Mesenchymal stem cell (in vitro differentiated cells and primary cell): ENCODE results near the gene FBRSL1.

Source experiments
- DNase-seq: peaks from one replicate; pipeline ENCODE4 v3.0.0-alpha.2; 2013
- H2AFZ ChIP-seq: one replicate; pipeline ENCODE4 v1.6.1; 2013; ENCODE audit warnings: low read depth, mild to moderate bottlenecking, control low read depth, inconsistent platforms, low read length, moderate library complexity
- H2AK5ac ChIP-seq: 2 replicates; pipeline ENCODE4 v1.6.1; 2013; ENCODE audit warnings: low read length, moderate library complexity, mild to moderate bottlenecking, inconsistent platforms; ENCODE audit not compliant: severe bottlenecking
- H2BK120ac ChIP-seq: one replicate; pipeline ENCODE4 v1.6.1; 2013; ENCODE audit warnings: low read depth, mild to moderate bottlenecking, inconsistent platforms, low read length, moderate library complexity
- H2BK12ac ChIP-seq, 2 experiments: one replicate each; pipeline ENCODE4 v1.6.1; 2013; ENCODE audit warnings: inconsistent platforms in 2 of 2, low read length in 2 of 2, mild to moderate bottlenecking in 2 of 2, moderate library complexity in 2 of 2, control low read depth in 1 of 2
- H2BK15ac ChIP-seq: one replicate; pipeline ENCODE4 v1.6.1; 2013; ENCODE audit warnings: mild to moderate bottlenecking, low read depth, inconsistent platforms; ENCODE audit not compliant: poor library complexity, severe bottlenecking
- H2BK5ac ChIP-seq: 2 replicates; pipeline ENCODE4 v1.6.1; 2013; ENCODE audit warnings: low read depth, mild to moderate bottlenecking, low read length, control low read depth, inconsistent platforms; ENCODE audit not compliant: poor library complexity, severe bottlenecking
- H3K14ac ChIP-seq, 2 experiments: one replicate each; pipeline ENCODE4 v1.6.1; 2013; ENCODE audit warnings: inconsistent platforms in 2 of 2, low read length in 2 of 2, control low read depth in 1 of 2, mild to moderate bottlenecking in 1 of 2, moderate library complexity in 1 of 2
- H3K18ac ChIP-seq, 2 experiments: one replicate each; pipeline ENCODE4 v1.6.1; 2013; ENCODE audit warnings: inconsistent platforms in 2 of 2, low read length in 2 of 2, control low read depth in 1 of 2, low read depth in 1 of 2, mild to moderate bottlenecking in 1 of 2
- H3K23ac ChIP-seq, 2 experiments: one replicate each; pipeline ENCODE4 v1.6.1; 2013; ENCODE audit warnings: inconsistent platforms in 2 of 2, low read length in 2 of 2, mild to moderate bottlenecking in 2 of 2, moderate library complexity in 2 of 2, control low read depth in 1 of 2
- H3K27ac ChIP-seq: 2 replicates; pipeline ENCODE4 v1.5.1; 2013; ENCODE audit warnings: mild to moderate bottlenecking, moderate library complexity, low read length, control low read depth, inconsistent platforms; ENCODE audit not compliant: poor library complexity, severe bottlenecking
- H3K27me3 ChIP-seq, 2 experiments: 2 replicates each; pipeline versions ENCODE4 v1.6.1 to v1.7.0; 2013; ENCODE audit warnings: low read length in 2 of 2, mild to moderate bottlenecking in 2 of 2, moderate library complexity in 2 of 2, control low read depth in 1 of 2, inconsistent platforms in 1 of 2; ENCODE audit not compliant: control insufficient read depth in 1 of 2, insufficient read depth in 1 of 2
- H3K36me3 ChIP-seq, 2 experiments: 2 replicates each; pipeline versions ENCODE4 v1.6.1 to v1.7.0; 2013; ENCODE audit warnings: low read length in 2 of 2, control low read depth in 1 of 2, inconsistent platforms in 1 of 2, low read depth in 1 of 2, mild to moderate bottlenecking in 1 of 2; ENCODE audit not compliant: insufficient read depth in 2 of 2, control insufficient read depth in 1 of 2
- H3K4ac ChIP-seq, 2 experiments: one replicate each; pipeline ENCODE4 v1.6.1; 2013; ENCODE audit warnings: inconsistent platforms in 2 of 2, low read length in 2 of 2, mild to moderate bottlenecking in 2 of 2, moderate library complexity in 2 of 2, control low read depth in 1 of 2, low read depth in 1 of 2
- H3K4me1 ChIP-seq: 2 replicates; pipeline ENCODE4 v1.6.1; 2013; ENCODE audit warnings: low read depth, low read length, control low read depth; ENCODE audit not compliant: control insufficient read depth, insufficient read depth
- H3K4me2 ChIP-seq: 2 replicates; pipeline ENCODE4 v1.6.1; 2013; ENCODE audit warnings: low read length, mild to moderate bottlenecking, inconsistent platforms; ENCODE audit not compliant: poor library complexity, severe bottlenecking
- H3K4me3 ChIP-seq, 2 experiments: 2 replicates each; pipeline versions ENCODE4 v1.5.1 to v1.7.0; 2013; ENCODE audit warnings: low read length in 2 of 2, mild to moderate bottlenecking in 2 of 2, control low read depth in 1 of 2, low read depth in 1 of 2; ENCODE audit not compliant: insufficient read depth in 1 of 2
- H3K79me1 ChIP-seq: replicated peaks from 2 replicates; pipeline ENCODE4 v1.6.1; 2013; ENCODE audit warnings: mild to moderate bottlenecking, control low read depth, low read length, inconsistent platforms; ENCODE audit not compliant: poor library complexity, severe bottlenecking
- H3K9ac ChIP-seq: 2 replicates; pipeline ENCODE4 v1.7.0; 2013; ENCODE audit warnings: mild to moderate bottlenecking, low read length, moderate library complexity
- H3K9me3 ChIP-seq: 2 replicates; pipeline ENCODE4 v1.7.0; 2013; ENCODE audit warnings: mild to moderate bottlenecking, low read length; ENCODE audit not compliant: control insufficient read depth
- H4K8ac ChIP-seq: one replicate; pipeline ENCODE4 v1.6.1; 2013; ENCODE audit warnings: inconsistent platforms, mild to moderate bottlenecking, low read length, moderate library complexity
- H4K91ac ChIP-seq: one replicate; pipeline ENCODE4 v1.6.1; 2013; ENCODE audit warnings: mild to moderate bottlenecking, low read length, inconsistent platforms
- WGBS: methylation state at CpG from one replicate; pipeline ENCODE4 v1.1.7; 2013; ENCODE audit warnings: mixed read lengths; 5-methylcytosine and 5-hydroxymethylcytosine counted together

FBRSL1 gene

DNA sequence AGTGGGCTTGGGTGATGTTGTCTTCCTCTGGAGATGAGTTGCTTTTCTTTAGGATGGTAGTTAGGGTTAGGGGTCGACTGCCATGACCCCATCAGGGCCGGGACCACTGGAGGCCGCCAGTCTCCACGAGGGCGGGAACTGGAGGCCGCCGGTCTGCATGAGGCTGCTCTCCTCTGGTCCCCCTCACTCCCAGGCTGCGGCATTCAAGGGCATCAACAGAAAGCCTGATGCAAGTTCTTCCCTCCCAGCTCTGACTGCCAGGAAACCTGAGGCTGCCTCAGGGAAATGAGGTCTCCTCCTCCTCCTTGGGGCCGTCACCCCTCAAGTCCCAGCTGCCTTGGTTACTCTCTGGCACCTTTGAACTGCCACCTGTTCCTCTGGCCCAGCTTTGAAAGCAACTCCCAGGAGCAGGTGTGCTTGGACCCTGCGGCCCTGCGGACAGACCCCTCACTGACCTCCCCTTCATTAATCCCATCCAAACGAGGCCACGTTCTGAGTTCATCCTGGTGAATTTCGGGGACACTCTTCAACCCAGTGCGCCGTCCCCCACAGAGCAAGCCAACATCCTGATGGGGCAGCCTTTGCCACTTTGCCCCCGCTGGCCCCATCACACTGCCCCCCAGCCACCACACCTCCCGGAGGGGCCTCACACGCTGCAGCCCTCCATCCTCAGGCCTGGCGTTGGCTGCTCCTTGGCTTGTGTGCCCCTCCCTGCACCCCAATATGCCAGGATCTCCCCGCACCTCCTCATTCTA, 37.2 kb upstream of the FBRSL1 start:
- Histone ChIP-seq H4K8ac (no peak overlapping the region), H3K9me3 (no peaks in the 10 kb centered on the region), H3K27me3 (peaks cover 21 to 74% of the 10 kb centered on the region in 2 experiments), H3K18ac (no peak overlapping the region), H3K79me1 (no peaks in the 10 kb centered on the region), H3K23ac (no peak overlapping the region), H2AK5ac (no peak overlapping the region), H3K14ac (no peak overlapping the region), H3K4ac (no peak overlapping the region), H2BK12ac (no peak overlapping the region), H2AFZ (no peak overlapping the region), H2BK120ac (no peak overlapping the region), H3K9ac (no peak overlapping the region), H3K4me1 (peaks cover 3% of the 10 kb centered on the region), H2BK15ac (no peak overlapping the region), H4K91ac (no peak overlapping the region), H3K4me2 (no peak overlapping the region), H3K36me3 (no peaks in the 10 kb centered on the region), H2BK5ac (no peak overlapping the region), H3K27ac (no peak overlapping the region), H3K4me3 (no peak overlapping the region)
- WGBS, result 82% methylated on average over 21 of the region's 21 CpGs
- DNase-seq, result no peak

DNA sequence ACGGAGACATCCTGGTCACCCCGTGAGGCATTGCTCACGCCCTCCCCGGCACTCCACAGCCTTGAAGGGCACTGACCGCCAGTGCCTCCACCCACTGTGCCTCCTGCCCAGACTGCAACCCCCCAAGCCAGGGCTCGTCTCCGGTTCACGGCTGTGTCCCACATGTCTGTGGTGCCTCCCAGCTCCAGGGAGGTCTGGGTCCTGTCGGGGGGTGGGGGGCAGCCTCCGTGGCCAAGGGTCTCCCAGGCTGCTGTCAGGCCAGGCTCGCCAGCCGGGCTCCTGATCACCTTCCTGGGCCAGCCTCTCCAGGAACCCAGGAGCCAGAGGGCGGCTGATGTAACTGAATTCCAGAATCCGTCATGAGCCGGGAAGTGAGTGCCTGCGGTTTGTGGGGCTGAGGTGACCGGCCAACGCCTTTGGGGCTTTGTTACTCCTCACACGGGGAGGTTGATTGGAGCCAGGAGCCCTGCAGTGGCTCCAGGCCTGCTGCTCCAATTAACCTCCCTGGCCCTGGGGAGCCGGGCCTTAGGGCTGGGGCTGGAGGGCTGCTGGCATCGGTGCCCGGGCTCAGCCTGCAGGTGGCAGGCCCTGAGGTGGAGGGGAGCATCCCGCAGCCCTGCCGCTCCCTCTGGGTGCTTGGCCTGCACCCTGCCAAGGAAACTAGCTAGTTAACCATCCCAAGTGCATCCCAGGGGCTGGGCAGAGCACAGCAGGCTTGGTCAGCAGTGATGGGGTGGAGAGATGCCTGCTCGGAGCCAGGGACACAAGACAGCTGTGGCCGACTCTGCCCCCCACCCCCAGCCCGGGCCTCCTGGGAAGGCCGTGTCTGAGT, 36.4 kb upstream of the FBRSL1 start:
- Histone ChIP-seq H3K4ac (no peak overlapping the region), H3K23ac (no peak overlapping the region), H3K27ac (no peak overlapping the region), H3K27me3 (peaks cover 22 to 74% of the 10 kb centered on the region in 2 experiments), H3K18ac (no peak overlapping the region), H3K9ac (no peak overlapping the region), H2BK15ac (no peak overlapping the region), H3K9me3 (no peaks in the 10 kb centered on the region), H2BK12ac (no peak overlapping the region), H2BK120ac (no peak overlapping the region), H3K4me3 (no peak overlapping the region), H2BK5ac (no peak overlapping the region), H3K36me3 (no peaks in the 10 kb centered on the region), H3K79me1 (no peaks in the 10 kb centered on the region), H4K8ac (no peak overlapping the region), H3K14ac (no peak overlapping the region), H2AK5ac (no peak overlapping the region), H3K4me2 (no peak overlapping the region), H3K4me1 (peaks cover 3% of the 10 kb centered on the region), H2AFZ (no peak overlapping the region), H4K91ac (no peak overlapping the region)
- 84% methylated on average over 27 of the region's 28 CpGs for WGBS
- DNase-seq, result no peak

DNA sequence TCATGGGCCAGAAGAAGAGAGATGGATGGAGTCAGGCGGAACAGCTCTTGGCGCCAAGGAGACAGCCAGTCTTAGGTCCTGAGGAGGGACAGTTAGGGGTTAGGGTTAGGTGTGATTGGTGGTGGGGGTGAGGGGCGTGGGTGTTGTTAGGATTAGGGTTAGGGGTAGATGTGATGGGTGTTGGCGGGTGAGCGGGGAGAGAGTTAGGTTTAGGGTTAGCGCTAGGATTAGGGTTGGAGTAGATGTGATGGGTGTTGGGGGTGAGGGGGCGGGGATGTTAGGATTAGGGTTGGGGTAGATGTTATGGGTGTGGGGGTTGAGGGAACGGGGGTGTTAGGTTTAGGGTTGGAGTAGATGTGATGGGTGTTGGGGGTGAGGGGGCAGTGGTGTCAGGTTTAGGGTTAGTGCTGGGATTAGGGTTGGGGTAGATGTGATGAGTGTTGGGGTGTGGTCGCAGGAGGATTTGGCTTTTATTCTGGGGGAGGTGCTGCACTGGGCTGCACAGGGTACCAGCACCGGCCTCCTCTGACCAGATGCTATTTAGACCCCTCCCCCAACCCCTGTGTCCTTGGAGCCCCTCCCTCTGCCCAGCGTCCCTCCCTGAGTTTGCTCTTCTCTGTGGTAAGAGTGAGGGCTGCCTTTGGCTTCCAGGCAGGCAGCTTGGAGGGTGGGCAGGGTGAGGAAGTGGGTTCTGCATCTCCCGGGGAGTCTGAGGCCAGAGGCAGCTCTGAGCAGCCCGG, 35.6 kb upstream of the FBRSL1 start:
- H3K18ac ChIP-seq, result no peak overlapping the region
- no peak overlapping the region for H4K8ac ChIP-seq
- no peak overlapping the region for H3K9ac ChIP-seq
- H3K23ac ChIP-seq, result no peak overlapping the region
- H2AFZ ChIP-seq, result no peak overlapping the region
- no peak overlapping the region for H4K91ac ChIP-seq
- H2BK120ac ChIP-seq, result no peak overlapping the region
- H2BK12ac ChIP-seq, result no peak overlapping the region
- no peak for DNase-seq
- H3K4me3 ChIP-seq, result no peak overlapping the region
- 81% methylated on average over 11 of the region's 13 CpGs for WGBS
- H3K27me3 ChIP-seq, result peaks cover 26 to 79% of the 10 kb centered on the region in 2 experiments
- H3K36me3 ChIP-seq, result no peaks in the 10 kb centered on the region
- peaks cover 3% of the 10 kb centered on the region for H3K4me1 ChIP-seq
- no peaks in the 10 kb centered on the region for H3K9me3 ChIP-seq
- H2BK5ac ChIP-seq, result no peak overlapping the region
- H3K14ac ChIP-seq, result no peak overlapping the region
- H2AK5ac ChIP-seq, result no peak overlapping the region
- no peak overlapping the region for H3K4me2 ChIP-seq
- H3K27ac ChIP-seq, result no peak overlapping the region
- no peak overlapping the region for H2BK15ac ChIP-seq
- H3K79me1 ChIP-seq, result no peaks in the 10 kb centered on the region
- H3K4ac ChIP-seq, result no peak overlapping the region

DNA sequence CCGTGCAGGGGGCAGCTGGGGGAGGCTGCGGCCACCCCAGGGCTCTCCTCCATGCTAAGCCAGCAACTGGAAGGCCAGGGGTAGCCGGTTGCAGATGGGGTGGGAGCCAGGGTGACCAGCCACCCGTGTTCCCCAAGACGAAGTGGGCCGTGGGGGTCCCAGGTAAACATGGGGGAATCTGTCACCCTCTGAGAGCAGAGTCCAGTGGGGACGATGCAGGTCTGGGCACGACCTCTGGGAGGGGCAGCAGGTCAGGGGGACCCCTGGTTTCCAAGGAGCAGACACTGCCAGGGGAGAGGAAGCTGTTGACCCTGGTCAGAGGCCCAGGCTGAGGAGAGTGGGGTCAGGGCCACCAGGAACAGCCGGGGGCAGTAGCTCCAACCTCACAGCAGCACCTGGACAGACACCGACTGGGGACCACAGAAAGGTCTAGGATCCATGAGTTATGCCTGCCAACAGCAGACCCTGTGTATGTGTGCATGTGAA, 35.0 kb upstream of the FBRSL1 start:
- Histone ChIP-seq H3K23ac (no peak overlapping the region), H3K18ac (no peak overlapping the region), H3K79me1 (no peaks in the 10 kb centered on the region), H3K27ac (no peak overlapping the region), H2BK15ac (no peak overlapping the region), H2BK5ac (no peak overlapping the region), H3K4me2 (no peak overlapping the region), H4K8ac (no peak overlapping the region), H2BK12ac (no peak overlapping the region), H4K91ac (no peak overlapping the region), H3K4me1 (peaks cover 5% of the 10 kb centered on the region), H2AFZ (no peak overlapping the region), H3K9ac (no peak overlapping the region), H3K4me3 (no peak overlapping the region), H3K9me3 (no peaks in the 10 kb centered on the region), H2BK120ac (no peak overlapping the region), H3K27me3 (peaks cover 23 to 76% of the 10 kb centered on the region in 2 experiments), H2AK5ac (no peak overlapping the region), H3K36me3 (no peaks in the 10 kb centered on the region), H3K4ac (no peak overlapping the region), H3K14ac (no peak overlapping the region)
- no peak for DNase-seq
- 89% methylated on average over 10 of the region's 10 CpGs for WGBS
